Measurements from ENCODE around the gene RASGRP4.

DNA sequence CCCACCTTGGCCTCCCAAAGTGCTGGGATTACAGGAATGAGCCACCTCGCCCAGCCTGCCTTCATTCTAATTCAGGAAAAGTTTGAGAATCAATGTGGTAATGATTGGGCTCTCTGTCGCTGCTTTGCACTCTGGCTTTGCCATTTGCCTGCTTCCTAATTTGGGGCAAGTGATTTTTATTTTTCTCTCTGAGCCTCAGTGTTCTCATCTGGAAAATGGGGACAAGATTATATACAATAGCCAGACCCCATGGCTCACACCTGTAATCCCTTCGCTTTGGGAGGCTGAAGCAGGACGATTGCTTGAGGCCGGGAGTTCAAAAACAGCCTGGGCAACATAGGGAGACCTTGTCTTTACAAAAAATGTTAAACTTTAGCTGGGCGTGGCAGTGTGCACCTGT is 11.3 kb upstream of the RASGRP4 start:
- no peak for TF ChIP-seq PATZ1 (CRISPR knock-in tag; IDR thresholded peaks at IDR 0.05; ENCODE audit: borderline replicate concordance)
- no peak for TF ChIP-seq CSRNP3 (CRISPR knock-in tag; IDR thresholded peaks at IDR 0.05)
- TF ChIP-seq ZFP30 (CRISPR knock-in tag; IDR thresholded peaks at IDR 0.05) = no peak
- no peak for TF ChIP-seq GLIS3 (CRISPR knock-in tag; IDR thresholded peaks at IDR 0.05)
- no peak for TF ChIP-seq ZNF565 (CRISPR knock-in tag; conservative IDR thresholded peaks at IDR 0.05; ENCODE audit: low read depth)
- TF ChIP-seq TOX (CRISPR knock-in tag; IDR thresholded peaks at IDR 0.05; ENCODE audit: borderline replicate concordance) = no peak
- TF ChIP-seq ZFP3 (CRISPR knock-in tag; IDR thresholded peaks at IDR 0.05) = no peak
- TF ChIP-seq ARNTL (CRISPR knock-in tag; IDR thresholded peaks at IDR 0.05; ENCODE audit: borderline replicate concordance, low read depth) = no peak
- no peak for TF ChIP-seq POU6F1 (CRISPR knock-in tag; IDR thresholded peaks at IDR 0.05; ENCODE audit: borderline replicate concordance, low read depth)
- TF ChIP-seq ISL1 (CRISPR knock-in tag; IDR thresholded peaks at IDR 0.05) = no peak
- TF ChIP-seq RARB (CRISPR knock-in tag; IDR thresholded peaks at IDR 0.05) = no peak
